Globus pallidus (tissue), 1 donor: ENCODE measurements around the gene HOXA10.

Experiments
- DNase-seq: peaks from one replicate; pipeline ENCODE4 v3.0.0-alpha.2; 2015; ENCODE audit warnings: low spot score

The HOXA10 gene

GRCh38 chr7:27189997-27190748 is 16.1 kb upstream of the HOXA10 start:
- no peak for DNase-seq

GRCh38 chr7:27189295-27189996 is 15.3 kb upstream of the HOXA10 start:
- no peak for DNase-seq

GRCh38 chr7:27188386-27189294 is 14.5 kb upstream of the HOXA10 start:
- no peak for DNase-seq

- DNase-seq, result no peak
Measured at GRCh38 chr7:27187475-27188385, 13.6 kb upstream of the HOXA10 start.

GRCh38 chr7:27186668-27187474 is 12.8 kb upstream of the HOXA10 start:
- no peak for DNase-seq

- DNase-seq, result no peak
Measured at GRCh38 chr7:27185854-27186667, 11.9 kb upstream of the HOXA10 start.

- DNase-seq, result no peak
Measured at GRCh38 chr7:27185013-27185853, 11.1 kb upstream of the HOXA10 start, which contains the start of gene HOXA11. Gene HOXA11, minus strand, starts transcription at chr7:27185232. Its CDS starts 88 bp downstream, at chr7:27185144.

GRCh38 chr7:27184337-27185012 is 10.4 kb upstream of the HOXA10 start:
- DNase-seq, result no peak

- DNase-seq, result no peak
Measured at GRCh38 chr7:27183682-27184336, 9.7 kb upstream of the HOXA10 start.

GRCh38 chr7:27182861-27183681 is 9.0 kb upstream of the HOXA10 start:
- DNase-seq, result no peak

- no peak for DNase-seq
Measured at GRCh38 chr7:27182285-27182841, 8.2 kb upstream of the HOXA10 start.

- no peak for DNase-seq
Measured at GRCh38 chr7:27181795-27182275, 7.7 kb upstream of the HOXA10 start.

GRCh38 chr7:27180431-27181420 is 6.6 kb upstream of the HOXA10 start:
- no peak for DNase-seq

GRCh38 chr7:27179503-27180430 is 5.6 kb upstream of the HOXA10 start:
- DNase-seq, result no peak
